ENCODE measurements around the gene MACROH2A2.
"Not testable (repeated sequence)": the region's sequence is repeated elsewhere in the genome, so short reads cannot be mapped to it uniquely, and the experiment has no call there.

MACROH2A2 gene

DNA sequence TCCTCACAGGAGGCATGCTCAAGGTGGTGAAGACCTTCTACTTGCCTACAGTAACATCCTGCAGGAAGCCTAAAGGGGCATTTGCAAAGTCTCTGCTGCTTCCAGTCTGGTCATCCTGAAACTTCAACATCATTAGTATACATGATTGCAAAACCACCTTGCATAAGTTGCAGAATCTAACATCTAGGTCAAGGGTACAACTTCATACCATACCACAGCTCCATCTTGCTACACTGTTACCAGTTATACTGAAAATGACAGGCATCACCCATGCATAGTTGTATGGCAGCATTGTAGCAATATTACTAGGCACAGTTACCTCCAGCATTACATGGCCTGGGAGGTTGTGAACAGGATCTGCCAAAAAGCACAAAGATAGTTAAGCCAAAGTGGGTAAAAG, 13.7 kb upstream of the MACROH2A2 start:
- no peak overlapping the region for H3K4me3 ChIP-seq (ENCODE audit: low read length)
- DNase-seq (ENCODE audit: low read depth) = no peak
- TF ChIP-seq, protein P1, sequence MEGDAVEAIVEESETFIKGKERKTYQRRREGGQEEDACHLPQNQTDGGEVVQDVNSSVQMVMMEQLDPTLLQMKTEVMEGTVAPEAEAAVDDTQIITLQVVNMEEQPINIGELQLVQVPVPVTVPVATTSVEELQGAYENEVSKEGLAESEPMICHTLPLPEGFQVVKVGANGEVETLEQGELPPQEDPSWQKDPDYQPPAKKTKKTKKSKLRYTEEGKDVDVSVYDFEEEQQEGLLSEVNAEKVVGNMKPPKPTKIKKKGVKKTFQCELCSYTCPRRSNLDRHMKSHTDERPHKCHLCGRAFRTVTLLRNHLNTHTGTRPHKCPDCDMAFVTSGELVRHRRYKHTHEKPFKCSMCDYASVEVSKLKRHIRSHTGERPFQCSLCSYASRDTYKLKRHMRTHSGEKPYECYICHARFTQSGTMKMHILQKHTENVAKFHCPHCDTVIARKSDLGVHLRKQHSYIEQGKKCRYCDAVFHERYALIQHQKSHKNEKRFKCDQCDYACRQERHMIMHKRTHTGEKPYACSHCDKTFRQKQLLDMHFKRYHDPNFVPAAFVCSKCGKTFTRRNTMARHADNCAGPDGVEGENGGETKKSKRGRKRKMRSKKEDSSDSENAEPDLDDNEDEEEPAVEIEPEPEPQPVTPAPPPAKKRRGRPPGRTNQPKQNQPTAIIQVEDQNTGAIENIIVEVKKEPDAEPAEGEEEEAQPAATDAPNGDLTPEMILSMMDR (conservative IDR thresholded peaks at IDR 0.05; ENCODE audit: low read depth, low read length) = no peak

DNA sequence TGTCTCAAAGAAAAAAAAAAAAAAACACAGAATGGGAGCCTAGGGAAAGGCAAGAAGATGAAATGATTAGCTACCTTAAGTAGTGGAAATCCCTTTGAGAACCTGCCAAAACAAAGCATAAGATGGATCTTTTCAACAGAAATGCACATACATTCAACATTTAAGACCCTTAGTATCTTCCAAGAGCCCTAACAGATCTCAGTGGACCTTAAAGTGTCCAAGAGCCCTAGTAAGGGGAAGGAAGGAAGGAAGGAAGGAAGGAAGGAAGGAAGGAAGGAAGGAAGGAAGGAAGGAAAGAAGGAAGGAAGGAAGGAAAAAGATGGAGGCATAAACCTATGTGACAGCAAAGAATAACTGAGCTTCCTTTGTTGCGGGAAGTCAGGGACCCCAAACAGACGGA, 11.6 kb upstream of the MACROH2A2 start:
- no peak for DNase-seq (ENCODE audit: low read depth)
- TF ChIP-seq, protein P1 (conservative IDR thresholded peaks at IDR 0.05; ENCODE audit: low read depth, low read length) = no peak
- no peak overlapping the region for H3K4me3 ChIP-seq (ENCODE audit: low read length)

DNA sequence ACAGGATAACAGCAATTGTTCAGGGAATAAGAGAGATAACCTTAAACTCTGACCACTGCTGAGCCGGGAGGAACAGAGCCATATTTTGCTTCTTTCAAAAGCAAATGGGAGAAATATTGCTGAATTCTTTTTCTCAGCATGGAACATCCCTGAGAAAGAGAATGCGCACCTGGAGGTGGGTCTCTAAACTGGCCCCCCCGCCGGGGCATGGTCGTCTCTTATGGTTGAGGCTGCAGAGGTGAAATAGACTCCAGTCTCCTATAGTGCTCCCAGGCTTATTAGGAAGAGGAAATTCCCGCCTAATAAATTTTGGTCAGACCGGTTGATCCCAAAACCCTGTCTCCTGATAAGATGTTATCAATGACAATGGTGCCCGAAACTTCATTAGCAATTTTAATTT, 10.9 kb upstream of the MACROH2A2 start:
- not testable (repeated sequence) for H3K4me3 ChIP-seq (ENCODE audit: low read length); DNase-seq (ENCODE audit: low read depth)

DNA sequence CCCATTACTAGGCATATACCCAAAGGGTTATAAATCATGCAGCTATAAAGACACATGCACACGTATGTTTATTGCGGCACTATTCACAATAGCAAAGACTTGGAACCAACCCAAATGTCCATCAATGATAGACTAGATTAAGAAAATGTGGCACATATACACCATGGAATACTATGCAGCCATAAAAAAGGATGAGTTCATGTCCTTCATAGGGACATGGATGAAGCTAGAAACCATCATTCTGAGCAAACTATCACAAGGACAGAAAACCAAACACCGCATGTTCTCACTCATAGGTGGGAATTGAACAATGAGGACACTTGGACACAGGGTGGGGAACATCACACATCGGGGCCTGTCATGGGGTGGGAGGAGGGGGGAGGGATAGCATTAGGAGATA, 5.6 kb upstream of the MACROH2A2 start:
- not testable (repeated sequence) for H3K4me3 ChIP-seq (ENCODE audit: low read length); DNase-seq (ENCODE audit: low read depth)

DNA sequence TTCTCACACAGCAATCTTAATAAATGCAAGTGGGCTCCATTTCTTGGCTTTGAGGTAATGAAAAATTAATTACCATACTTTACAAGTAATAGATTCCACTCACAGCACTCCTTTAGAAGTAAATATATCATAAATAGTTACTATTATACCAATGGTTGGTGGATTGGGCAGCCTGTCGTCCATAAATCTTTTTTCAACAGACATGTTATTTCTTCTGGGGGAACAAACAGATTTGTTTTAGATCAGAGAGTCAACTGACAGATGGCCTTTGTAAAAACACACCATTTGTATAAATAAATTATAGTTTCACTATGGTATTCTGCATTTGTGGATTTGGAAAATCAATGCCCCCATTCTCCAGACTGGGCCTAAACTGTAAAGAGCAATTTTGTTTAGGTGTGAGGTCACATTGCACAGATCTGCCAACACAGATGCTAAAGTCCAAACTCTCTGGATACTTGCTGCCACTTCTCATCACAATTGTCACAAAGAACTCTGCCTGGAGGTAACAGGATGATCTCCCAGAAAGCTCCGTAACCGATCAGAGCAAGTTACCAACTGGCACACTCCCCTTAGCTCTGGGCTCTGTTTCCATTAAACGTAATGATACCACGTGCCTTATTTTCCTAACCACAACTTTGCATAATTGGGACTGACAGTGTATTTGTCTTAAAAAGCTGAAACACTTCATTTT, 4.5 kb upstream of the MACROH2A2 start:
- TF ChIP-seq, protein P1 (conservative IDR thresholded peaks at IDR 0.05; ENCODE audit: low read depth, low read length) = no peak
- no peak overlapping the region for H3K4me3 ChIP-seq (ENCODE audit: low read length)
- DNase-seq (ENCODE audit: low read depth) = no peak

DNA sequence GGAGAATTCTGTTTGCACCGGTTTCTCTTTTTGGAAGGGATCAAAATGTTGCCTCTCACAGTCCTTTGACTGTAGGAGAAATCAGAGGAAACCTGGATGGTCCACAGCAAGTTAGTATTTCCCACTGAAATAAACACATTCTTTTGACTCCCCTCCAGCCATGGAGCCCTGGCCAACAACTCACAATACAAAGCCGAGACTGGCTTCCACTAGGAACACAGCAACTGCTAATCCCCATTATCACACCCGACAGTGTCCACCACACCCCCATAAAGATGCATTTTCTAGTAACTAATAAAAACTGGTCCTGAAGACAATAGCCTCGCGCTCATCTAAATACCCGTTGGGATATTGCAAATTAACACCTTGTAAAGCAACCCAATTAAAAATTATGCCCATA, 798 bp upstream of the MACROH2A2 start:
- H3K4me3 ChIP-seq (ENCODE audit: low read length) = peak overlapping the region; percentile 70
- TF ChIP-seq, protein P1 (conservative IDR thresholded peaks at IDR 0.05; ENCODE audit: low read depth, low read length) = no peak
- DNase-seq (ENCODE audit: low read depth) = no peak

DNA sequence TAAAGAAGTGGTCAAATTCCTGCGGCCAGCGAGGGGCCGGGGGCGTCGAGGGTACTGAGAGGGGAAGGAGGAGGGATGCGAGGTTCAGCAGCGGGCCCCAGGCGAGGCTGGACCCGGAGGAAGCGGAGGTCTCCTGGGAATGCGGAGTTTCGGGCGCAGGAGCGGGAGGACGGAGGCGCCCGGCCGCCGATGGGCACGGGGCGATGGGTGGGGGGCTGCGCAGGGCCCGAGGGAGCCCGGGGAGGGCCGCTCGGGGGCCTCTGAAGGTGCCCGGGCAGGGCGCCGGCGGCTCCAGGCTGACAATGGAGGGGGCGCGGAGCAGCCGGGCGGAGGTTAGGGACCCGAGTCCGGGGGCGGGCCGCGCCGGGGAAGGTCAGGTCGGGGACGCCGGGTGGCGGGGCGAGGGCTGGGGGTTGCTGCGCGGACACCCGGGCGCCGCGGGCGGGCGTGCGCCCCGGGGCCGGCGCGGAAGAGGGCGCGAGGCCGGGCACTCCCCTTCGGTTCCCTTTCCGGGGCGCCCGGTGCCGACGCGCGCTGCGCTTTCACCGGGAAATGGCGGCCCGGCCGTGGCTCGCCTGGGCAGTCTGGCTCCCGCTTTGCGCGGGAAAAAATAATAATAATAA, 683 bp downstream of the MACROH2A2 start:
- DNase-seq (ENCODE audit: low read depth) = no peak
- TF ChIP-seq, protein P1 (conservative IDR thresholded peaks at IDR 0.05; ENCODE audit: low read depth, low read length) = no peak
- H3K4me3 ChIP-seq (ENCODE audit: low read length) = peak overlapping the region; percentile 70

DNA sequence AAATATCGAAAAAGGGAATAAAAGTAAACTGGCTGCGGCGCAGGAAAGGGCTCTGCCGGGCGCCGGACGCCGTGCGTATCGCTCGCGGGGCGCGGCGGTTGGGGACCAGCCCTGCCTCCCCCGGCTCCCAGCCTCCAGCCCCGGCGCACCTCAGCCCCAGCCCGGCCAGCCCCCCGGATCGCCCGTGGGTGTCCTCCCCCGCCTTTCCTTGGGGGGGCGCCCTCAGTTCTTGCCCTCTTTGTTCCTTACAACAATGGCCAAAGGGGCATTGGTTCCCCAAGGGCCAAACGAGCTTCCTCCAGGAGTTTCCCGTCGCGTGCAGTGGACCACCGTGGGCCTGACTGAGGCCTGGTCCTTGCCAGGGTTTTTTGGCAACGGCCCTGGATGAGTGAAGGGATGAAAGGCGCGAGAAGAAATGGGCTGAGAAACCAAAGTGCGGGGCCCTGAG, 1.2 kb downstream of the MACROH2A2 start:
- DNase-seq (ENCODE audit: low read depth) = no peak
- TF ChIP-seq, protein P1 (conservative IDR thresholded peaks at IDR 0.05; ENCODE audit: low read depth, low read length) = peak; percentile 38
- peak overlapping the region; percentile 70 for H3K4me3 ChIP-seq (ENCODE audit: low read length)
